Measurements from ENCODE around the gene FSD1L. TPM values are rescaled to one million over a fixed set of nuclear protein-coding genes. Genes with fewer than 3 reads are reported as not detected.

The FSD1L gene
- total RNA-seq, 1 experiment from 2014 or later: 5.5 TPM

GRCh38 chr9:105401651-105402050 lies 46.2 kb upstream of the FSD1L start:
- Histone ChIP-seq H2BK12ac (ENCODE audit: insufficient read length, low read depth, low read length) (peak overlapping the region; percentile 11), H4K20me1 (ENCODE audit: control insufficient read depth, insufficient read depth, insufficient read length) (no peaks in the 10 kb centered on the region), H3K9ac (ENCODE audit: extremely low read depth, insufficient read length, low read length) (no peak overlapping the region), H3K23ac (ENCODE audit: insufficient read length, low read depth, low read length) (no peak overlapping the region), H3K27me3 (ENCODE audit: insufficient read depth, low read length) (no peaks in the 10 kb centered on the region), H3K14ac (ENCODE audit: insufficient read depth, low read length) (no peak overlapping the region), H2BK15ac (ENCODE audit: low read depth, low read length) (no peak overlapping the region; the same call in 1 of the 2 replicates), H3K23me2 (ENCODE audit: insufficient read length, low read depth, low read length, poor library complexity, severe bottlenecking) (no peaks in the 10 kb centered on the region), H2BK120ac (ENCODE audit: low read depth, low read length, poor library complexity, severe bottlenecking) (no peak overlapping the region), H3K4me2 (ENCODE audit: insufficient read depth, insufficient read length, low read length) (no peak overlapping the region), H4K5ac (ENCODE audit: insufficient read length, low read depth, low read length) (no peak overlapping the region), H3K4ac (ENCODE audit: low read depth, low read length) (no peak overlapping the region), H4K8ac (replicated peaks; ENCODE audit: insufficient read length, low read depth, low read length) (no peak overlapping the region), H3K56ac (ENCODE audit: insufficient read length, low read depth, low read length) (no peak overlapping the region), H2AK5ac (ENCODE audit: insufficient read length, low read length) (no peak overlapping the region), H4K91ac (ENCODE audit: insufficient read length, low read depth, low read length) (no peak overlapping the region), H2AFZ (ENCODE audit: low read length) (no peak overlapping the region), H3K79me2 (ENCODE audit: insufficient read depth, low read length) (no peaks in the 10 kb centered on the region), H3K4me1 (ENCODE audit: insufficient read depth, low read length) (peaks cover 17% of the 10 kb centered on the region), H3K9me3 (ENCODE audit: control insufficient read depth, low read depth, low read length) (no peaks in the 10 kb centered on the region), H3T11ph (ENCODE audit: low read length) (no peak overlapping the region), H3K18ac (ENCODE audit: insufficient read length, low read depth, low read length) (no peak overlapping the region), H3K79me1 (ENCODE audit: insufficient read depth, low read depth, low read length, poor library complexity, severe bottlenecking) (no peaks in the 10 kb centered on the region), H2BK5ac (ENCODE audit: insufficient read length, low read length) (no peak overlapping the region), H3K27ac (ENCODE audit: insufficient read length, low read depth, low read length) (no peak overlapping the region), H2BK20ac (ENCODE audit: low read depth, low read length, poor library complexity, severe bottlenecking) (no peak overlapping the region)
- peaks cover 3% of the 10 kb centered on the region in 2 experiments; a peak in 3 of 5 replicates for H3K9me3 Mint-ChIP-seq
- H3K36me3 Mint-ChIP-seq (ENCODE audit: insufficient read depth in 1 of 3, low read depth in 3 of 3): peaks cover 0 to 5% (median 2%) of the 10 kb centered on the region in 3 experiments; a peak in 5 of 7 replicates
- WGBS (ENCODE audit: extremely low coverage, insufficient read length, low lambda C conversion rate): 100% methylated on average over 1 of the region's 3 CpGs
- H3K4me1 Mint-ChIP-seq: peaks cover 58 to 59% of the 10 kb centered on the region in 2 experiments
- no peak overlapping the region for H3K4me3 Mint-ChIP-seq
- peak overlapping the region; percentile 11 to 95 (median 84); a peak in 6 of 7 replicates for H3K27ac Mint-ChIP-seq
- H3K27me3 Mint-ChIP-seq (ENCODE audit: low read depth): no peaks in the 10 kb centered on the region
- 0 out of 3 replicates have a peak, but pooled peaks have one; percentile 22 for TF ChIP-seq CTCF (conservative IDR thresholded peaks at IDR 0.05)
- DNase-seq: no peak

All from H9 (cell line).